Epithelial cell of prostate (primary cell): ENCODE measurements around the gene CDC6.

ENCODE experiments used
- DNase-seq: peaks from one replicate; pipeline ENCODE4 v3.0.0-alpha.2; 2011; ENCODE audit warnings: low read depth, low spot score
- H3K27ac ChIP-seq: fragments of 450-650 bp; 2 replicates; pipeline ENCODE4 v1.5.1; 2017; ENCODE audit warnings: mild to moderate bottlenecking

The CDC6 gene

GRCh38 chr17:40335620-40336019 lies 47.9 kb downstream of the CDC6 start:
- no peak for DNase-seq
- no peak overlapping the region for H3K27ac ChIP-seq

GRCh38 chr17:40337351-40337750 lies 49.7 kb downstream of the CDC6 start:
- DNase-seq, result no peak

GRCh38 chr17:40338058-40338457 lies 50.4 kb downstream of the CDC6 start:
- no peak for DNase-seq
- H3K27ac ChIP-seq, result no peak overlapping the region

More at GRCh38 chr17:40337351-40337750, 49.7 kb downstream of the CDC6 start:
- H3K27ac ChIP-seq, result no peak overlapping the region

GRCh38 chr17:40338941-40339649 lies 51.4 kb downstream of the CDC6 start:
- DNase-seq, result no peak
- H3K27ac ChIP-seq, result no peak overlapping the region

- DNase-seq, result no peak
- peak overlapping the region; percentile 81 for H3K27ac ChIP-seq
Measured at GRCh38 chr17:40340327-40340726, 52.6 kb downstream of the CDC6 start.

GRCh38 chr17:40340880-40341807 lies 53.5 kb downstream of the CDC6 start:
- no peak for DNase-seq
- H3K27ac ChIP-seq, result peak overlapping the region; percentile 81

- H3K27ac ChIP-seq, result peak overlapping the region; percentile 81
- no peak for DNase-seq
Measured at GRCh38 chr17:40341808-40342503, 54.3 kb downstream of the CDC6 start.

GRCh38 chr17:40342504-40343218 lies 55.0 kb downstream of the CDC6 start:
- H3K27ac ChIP-seq, result peak overlapping the region; percentile 81
- DNase-seq, result no peak

GRCh38 chr17:40343219-40344119 lies 55.8 kb downstream of the CDC6 start:
- no peak overlapping the region for H3K27ac ChIP-seq
- DNase-seq, result no peak

- H3K27ac ChIP-seq, result peak overlapping the region; percentile 61
Measured at GRCh38 chr17:40344421-40345160, 56.9 kb downstream of the CDC6 start.

GRCh38 chr17:40345161-40345993 lies 57.7 kb downstream of the CDC6 start:
- no peak for DNase-seq
- H3K27ac ChIP-seq, result peak overlapping the region; percentile 61

More at GRCh38 chr17:40344421-40345160, 56.9 kb downstream of the CDC6 start:
- no peak for DNase-seq

GRCh38 chr17:40345994-40346764 lies 58.5 kb downstream of the CDC6 start:
- H3K27ac ChIP-seq, result peak overlapping the region; percentile 61
- DNase-seq, result no peak

GRCh38 chr17:40346765-40347158 lies 59.1 kb downstream of the CDC6 start:
- DNase-seq, result no peak
- no peak overlapping the region for H3K27ac ChIP-seq

- no peak for DNase-seq
- H3K27ac ChIP-seq, result no peak overlapping the region
Measured at GRCh38 chr17:40347319-40348135, 59.8 kb downstream of the CDC6 start.

- DNase-seq, result no peak
- no peak overlapping the region for H3K27ac ChIP-seq
Measured at GRCh38 chr17:40348136-40348504, 60.4 kb downstream of the CDC6 start.
